AG09319 (cell line): Measurements from ENCODE around the gene BTBD10.

Experiments used
- DNase-seq: peaks from one replicate; pipeline ENCODE4 v3.0.0-alpha.2; 2010; ENCODE audit warnings: low read depth; ENCODE audit errors: extremely low read depth
- CTCF ChIP-seq: IDR thresholded peaks from 2 replicates; pipeline ENCODE4 v1.5.1; 2011; ENCODE audit warnings: low read depth, mild to moderate bottlenecking, inconsistent platforms, low read length, moderate library complexity

The BTBD10 gene

GRCh38 chr11:13348305-13348704 is 114.7 kb downstream of the BTBD10 start:
- no peak for TF ChIP-seq CTCF
- no peak for DNase-seq

- no peak for TF ChIP-seq CTCF
- DNase-seq, result no peak
Observed at GRCh38 chr11:13347901-13348300, 115.1 kb downstream of the BTBD10 start.

- no peak for TF ChIP-seq CTCF
- no peak for DNase-seq
Observed at GRCh38 chr11:13346470-13346869, 116.6 kb downstream of the BTBD10 start.

- no peak for DNase-seq
- no peak for TF ChIP-seq CTCF
Observed at GRCh38 chr11:13344818-13345217, 118.2 kb downstream of the BTBD10 start.

- TF ChIP-seq CTCF, result peak; percentile 84
- peak; percentile 35 for DNase-seq
Observed at GRCh38 chr11:13343931-13344717, 118.9 kb downstream of the BTBD10 start.

GRCh38 chr11:13343067-13343466 is 120.0 kb downstream of the BTBD10 start:
- no peak for DNase-seq
- no peak for TF ChIP-seq CTCF

GRCh38 chr11:13341026-13341425 is 122.0 kb downstream of the BTBD10 start:
- TF ChIP-seq CTCF, result no peak
- no peak for DNase-seq
